Vagina (tissue), 2 donors: ENCODE measurements around the gene FARP2.

ENCODE experiments used
- POLR2A ChIP-seq, 2 donors: fragments of 450-650 bp; IDR thresholded peaks; one replicate each; pipeline ENCODE4 v1.6.1; 2017; ENCODE audit warnings: antibody characterized with exemption in 2 of 2, mild to moderate bottlenecking in 2 of 2, moderate library complexity in 2 of 2
- POLR2AphosphoS5 ChIP-seq, 2 donors: sonication (generic); formaldehyde crosslinking; IDR thresholded peaks; one replicate each; pipeline ENCODE4 v1.9.0; 2017; ENCODE audit warnings: antibody characterized with exemption in 2 of 2, mild to moderate bottlenecking in 2 of 2, low read depth in 1 of 2; ENCODE audit not compliant: insufficient read depth in 1 of 2
- TF ChIP-seq, protein P1 (sequence below), 3 experiments: fragments of 450-650 bp in 2 of 3; fragments of 200-600 bp in 1 of 3; sonication (generic) in 1 of 3; IDR thresholded peaks; one replicate each; pipeline ENCODE4 v1.5.1; 2017 to 2019; ENCODE audit warnings: antibody characterized with exemption in 3 of 3, mild to moderate bottlenecking in 2 of 3, moderate library complexity in 2 of 3

DNA sequence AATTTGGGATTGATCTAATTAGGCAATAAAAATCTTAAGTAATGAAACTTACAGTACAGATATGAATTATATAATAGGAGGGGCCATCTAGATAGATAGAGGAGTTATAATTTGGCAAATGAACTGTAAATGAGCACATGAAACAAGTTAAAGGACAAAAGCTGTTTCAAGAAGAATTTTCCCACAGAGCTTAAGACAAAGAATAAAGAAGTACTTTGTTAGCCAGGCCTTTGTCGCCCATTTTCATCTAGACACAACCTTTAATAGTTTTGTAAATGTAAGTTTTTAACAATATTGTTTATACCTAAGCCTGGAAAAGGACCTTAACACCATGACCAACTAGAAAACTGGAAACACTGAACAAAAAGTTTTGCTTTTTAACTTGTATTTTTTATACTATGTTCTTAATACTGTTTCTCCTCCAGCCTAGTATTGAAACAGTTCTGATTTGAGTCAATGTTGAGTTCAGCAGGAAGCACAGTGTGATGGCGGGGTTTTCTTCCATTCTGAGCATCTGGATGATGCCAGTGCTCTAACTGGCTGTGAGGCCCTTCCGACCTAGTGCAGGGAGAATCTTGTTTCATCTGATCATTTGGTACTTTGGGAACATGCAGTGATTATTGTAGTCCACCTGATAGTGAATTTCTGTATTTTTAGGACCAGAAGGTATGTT lies 37.6 kb downstream of the FARP2 start:
- TF ChIP-seq, protein P1, sequence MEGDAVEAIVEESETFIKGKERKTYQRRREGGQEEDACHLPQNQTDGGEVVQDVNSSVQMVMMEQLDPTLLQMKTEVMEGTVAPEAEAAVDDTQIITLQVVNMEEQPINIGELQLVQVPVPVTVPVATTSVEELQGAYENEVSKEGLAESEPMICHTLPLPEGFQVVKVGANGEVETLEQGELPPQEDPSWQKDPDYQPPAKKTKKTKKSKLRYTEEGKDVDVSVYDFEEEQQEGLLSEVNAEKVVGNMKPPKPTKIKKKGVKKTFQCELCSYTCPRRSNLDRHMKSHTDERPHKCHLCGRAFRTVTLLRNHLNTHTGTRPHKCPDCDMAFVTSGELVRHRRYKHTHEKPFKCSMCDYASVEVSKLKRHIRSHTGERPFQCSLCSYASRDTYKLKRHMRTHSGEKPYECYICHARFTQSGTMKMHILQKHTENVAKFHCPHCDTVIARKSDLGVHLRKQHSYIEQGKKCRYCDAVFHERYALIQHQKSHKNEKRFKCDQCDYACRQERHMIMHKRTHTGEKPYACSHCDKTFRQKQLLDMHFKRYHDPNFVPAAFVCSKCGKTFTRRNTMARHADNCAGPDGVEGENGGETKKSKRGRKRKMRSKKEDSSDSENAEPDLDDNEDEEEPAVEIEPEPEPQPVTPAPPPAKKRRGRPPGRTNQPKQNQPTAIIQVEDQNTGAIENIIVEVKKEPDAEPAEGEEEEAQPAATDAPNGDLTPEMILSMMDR (IDR thresholded peaks at IDR 0.05): no peak
- no peak for TF ChIP-seq POLR2A (IDR thresholded peaks at IDR 0.05)
- TF ChIP-seq POLR2AphosphoS5 (IDR thresholded peaks at IDR 0.05; ENCODE audit: insufficient read depth in 1 of 2, low read depth in 1 of 2): no peak
